GM13977 (cell line): Measurements from ENCODE around the gene WFDC8.

Experiments used
- DNase-seq: peaks from one replicate; pipeline ENCODE4 v3.0.0; 2012; ENCODE audit warnings: low spot score
- CTCF ChIP-seq: IDR thresholded peaks from 2 replicates; pipeline ENCODE4 v1.5.1; 2012; ENCODE audit warnings: mild to moderate bottlenecking, control low read depth; ENCODE audit not compliant: insufficient read depth; ENCODE audit errors: extremely low read depth, missing control alignments
- in situ Hi-C: fragments of 300-500 bp; cut with MboI; formaldehyde crosslinking; loops from one replicate; pipeline ENCODE4 v1.12.0; 2022; ENCODE audit warnings: low sequenced_read_pairs, low pct_unique_long_range_greater_than_20kb, mixed read lengths, inconsistent platforms; ENCODE audit not compliant: unreplicated experiment

The WFDC8 gene

GRCh38 chr20:45579184-45579583 lies at the start of gene WFDC8:
Gene WFDC8 (minus strand): TSS chr20:45579284. CDS start chr20:45579247, 37 bp downstream.
- TF ChIP-seq CTCF: no peak
- no peak for DNase-seq
- in situ Hi-C loops: loop anchor here (25.0 kb wide), 1 partner anchor 183 kb away; no protein-coding TSS in a partner anchor

GRCh38 chr20:45626540-45626939 lies 47.5 kb upstream of the WFDC8 start:
- TF ChIP-seq CTCF: no peak
- no peak for DNase-seq
- in situ Hi-C loops: no loop called here

GRCh38 chr20:45621593-45621992 lies 42.5 kb upstream of the WFDC8 start:
- no peak for TF ChIP-seq CTCF
- no peak for DNase-seq
- in situ Hi-C loops: no loop called here

- no peak for TF ChIP-seq CTCF
- no peak for DNase-seq
- in situ Hi-C loops: no loop called here
Measured at GRCh38 chr20:45617591-45617990, 38.5 kb upstream of the WFDC8 start.

GRCh38 chr20:45612314-45612713 lies 33.2 kb upstream of the WFDC8 start:
- in situ Hi-C loops: no loop called here
- TF ChIP-seq CTCF: no peak
- DNase-seq: no peak

GRCh38 chr20:45611054-45611453 lies 32.0 kb upstream of the WFDC8 start:
- no peak for TF ChIP-seq CTCF
- no peak for DNase-seq
- in situ Hi-C loops: no loop called here

GRCh38 chr20:45607810-45608209 lies 28.7 kb upstream of the WFDC8 start:
- DNase-seq: no peak
- no peak for TF ChIP-seq CTCF
- in situ Hi-C loops: no loop called here
